ENCODE results near the gene RPS3. TPM values are rescaled to one million over a fixed set of nuclear protein-coding genes. Genes with fewer than 3 reads are reported as not detected.

Gene RPS3
- total and polyA plus RNA-seq, 9 of the 15 experiments (the other 6 are each of a cell fraction or from before 2014, with no cell fraction given) = 2,700 to 5,771 (median 3,679) TPM

DNA sequence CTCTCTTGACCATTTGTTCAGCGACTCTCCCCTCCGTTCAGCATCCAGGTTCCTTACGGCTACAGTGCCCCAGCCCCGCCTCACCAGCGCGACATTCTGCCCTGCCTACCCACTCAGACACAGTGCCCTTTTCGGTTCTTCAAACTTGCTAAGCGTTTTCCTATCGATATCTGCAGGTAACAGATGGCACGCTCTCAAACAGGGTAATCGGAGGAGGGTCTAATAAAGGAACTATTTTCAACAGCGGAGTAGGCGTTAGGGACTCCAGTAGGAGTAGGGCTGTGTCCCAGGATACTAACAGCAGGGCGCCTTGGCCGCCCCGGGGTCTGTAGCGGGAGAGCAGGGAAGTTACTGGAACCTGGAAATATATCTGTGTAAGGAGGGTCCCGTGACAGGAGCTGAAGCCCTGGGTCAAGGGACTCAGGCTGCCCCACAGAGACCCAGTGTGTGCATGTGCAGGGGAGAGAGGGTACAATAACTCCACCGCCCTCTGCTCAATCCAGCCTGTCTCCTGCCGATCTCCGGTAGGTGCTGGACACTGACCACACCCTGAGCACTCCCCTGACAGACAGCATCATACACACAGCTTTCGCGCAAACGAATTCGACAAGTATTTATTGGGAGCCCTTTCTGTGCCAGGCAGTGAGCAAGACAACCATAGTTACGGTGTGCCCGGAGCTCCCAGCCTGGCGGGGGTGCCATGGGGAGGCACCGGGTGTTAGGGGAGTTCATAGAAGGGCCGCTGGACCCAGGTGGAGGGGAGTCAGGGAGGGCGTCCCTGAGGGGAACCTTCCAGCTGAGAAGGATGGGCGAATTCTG, 31.6 kb downstream of the RPS3 start:
- no peak for FAIRE-seq
- intact Hi-C loops (cut with micrococcal nuclease) = no loop called here
- Histone ChIP-seq H3K27ac (ENCODE audit: extremely low read depth, low read depth, low read length) (no peak overlapping the region), H3K4me3 (no peak overlapping the region), H3K4me2 (ENCODE audit: insufficient read depth, low read length) (no peak overlapping the region), H3K9me3 (replicated peaks; ENCODE audit: control insufficient read depth, insufficient read depth, low read depth, low read length) (no peaks in the 10 kb centered on the region), H3K9me1 (ENCODE audit: control insufficient read depth, insufficient read depth, low read length) (no peaks in the 10 kb centered on the region), H3K4me1 (replicated peaks in 1 of 2; ENCODE audit: control insufficient read depth in 2 of 2, insufficient read depth in 2 of 2, low read length in 2 of 2) (peaks cover 0 to 10% of the 10 kb centered on the region in 2 experiments; a peak in 4 of 5 replicates), H3K27me3 (ENCODE audit: control insufficient read depth in 2 of 2, insufficient read depth in 2 of 2, low read length in 2 of 2) (peaks cover 4 to 22% of the 10 kb centered on the region in 2 experiments; a peak in 4 of 5 replicates), H2AFZ (ENCODE audit: low read depth, low read length) (no peak overlapping the region), H3K36me3 (ENCODE audit: control insufficient read depth, insufficient read depth, low read length) (no peaks in the 10 kb centered on the region), H4K20me1 (replicated peaks; ENCODE audit: control insufficient read depth, insufficient read depth, low read length) (no peaks in the 10 kb centered on the region; the same call in 1 of the 2 replicates), H3K79me2 (ENCODE audit: control insufficient read depth, insufficient read depth, low read length) (no peaks in the 10 kb centered on the region), H3K9ac (ENCODE audit: insufficient read depth in 1 of 2, low read depth in 2 of 2, low read length in 2 of 2) (peak overlapping the region in 1 of 2 experiments; percentile 55; a peak in 2 of 4 replicates)
- TF ChIP-seq, protein P1, sequence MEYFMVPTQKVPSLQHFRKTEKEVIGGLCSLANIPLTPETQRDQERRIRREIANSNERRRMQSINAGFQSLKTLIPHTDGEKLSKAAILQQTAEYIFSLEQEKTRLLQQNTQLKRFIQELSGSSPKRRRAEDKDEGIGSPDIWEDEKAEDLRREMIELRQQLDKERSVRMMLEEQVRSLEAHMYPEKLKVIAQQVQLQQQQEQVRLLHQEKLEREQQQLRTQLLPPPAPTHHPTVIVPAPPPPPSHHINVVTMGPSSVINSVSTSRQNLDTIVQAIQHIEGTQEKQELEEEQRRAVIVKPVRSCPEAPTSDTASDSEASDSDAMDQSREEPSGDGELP (CRISPR knock-in tag; IDR thresholded peaks at IDR 0.05; ENCODE audit: borderline replicate concordance) = 0 out of 2 replicates have a peak, but pooled peaks have one; percentile 19
- no peak for TF ChIP-seq ZEB2 (IDR thresholded peaks at IDR 0.05)
- ChIA-PET POLR2A (interaction anchor here (1.2 kb wide), 1 partner anchor 25 kb away, joined by 3 read pairs; no protein-coding TSS in a partner anchor), CTCF (ENCODE audit: low intra/inter-chr PET ratio) (no interaction called here)
- BruUV-seq (replicated peaks) = no TSS peak
- in situ Hi-C loops (cut with MboI) = loop anchor here (25.0 kb wide), 1 partner anchor 431 kb away; no protein-coding TSS in a partner anchor
- 41% methylated on average over 32 of the region's 32 CpGs for WGBS (ENCODE audit: insufficient coverage, low coverage, missing lambda C conversion rate)
- no peak for DNase-seq (ENCODE audit: extremely low read depth in 1 of 4, low spot score in 3 of 4)
- ATAC-seq = no peak; the same call in 2 of the 3 replicates

All from K562 (cell line).